Tibial nerve (tissue), 4 donors: ENCODE measurements around the gene KDM4C. TPM values are rescaled to one million over a fixed set of nuclear protein-coding genes. Genes with fewer than 3 reads are reported as not detected.

Experiments
- DNase-seq, 2 donors: peaks; one replicate each; pipeline ENCODE4 v3.0.0-alpha.2; 2019; ENCODE audit warnings: low spot score in 2 of 2
- H3K27ac ChIP-seq, 4 donors: fragments of 200-600 bp; sonication (generic) in 3 of 4; one replicate each; pipeline ENCODE4 v1.5.1; 2017 to 2019; ENCODE audit warnings: mild to moderate bottlenecking in 1 of 4
- H3K27me3 ChIP-seq, 2 donors: fragments of 200-600 bp; sonication (generic) in 1 of 2; one replicate each; pipeline versions ENCODE4 v1.5.1 to v1.6.0; 2017 to 2019
- H3K36me3 ChIP-seq, 3 donors: fragments of 200-600 bp; sonication (generic); one replicate each; pipeline ENCODE4 v1.5.1; 2018 to 2019
- H3K4me1 ChIP-seq, 4 donors: fragments of 200-600 bp; sonication (generic) in 3 of 4; one replicate each; pipeline ENCODE4 v1.5.1; 2017 to 2019
- H3K4me3 ChIP-seq, 4 donors: fragments of 200-600 bp; sonication (generic) in 3 of 4; one replicate each; pipeline ENCODE4 v1.5.1; 2017 to 2019; ENCODE audit warnings: mild to moderate bottlenecking in 1 of 4, moderate library complexity in 1 of 4
- H3K9me3 ChIP-seq, 4 donors: fragments of 200-600 bp; sonication (generic) in 3 of 4; one replicate each; pipeline ENCODE4 v1.5.1; 2017 to 2019
- CTCF ChIP-seq, 5 experiments: fragments of 200-600 bp in 3 of 5; fragments of 450-650 bp in 2 of 5; sonication (generic) in 3 of 5; IDR thresholded peaks; one replicate each; pipeline ENCODE4 v1.5.1; 2016 to 2019; ENCODE audit warnings: antibody characterized with exemption in 5 of 5, mild to moderate bottlenecking in 3 of 5, moderate library complexity in 2 of 5
- EP300 ChIP-seq, 2 donors: sonication (generic); formaldehyde crosslinking; IDR thresholded peaks; one replicate each; pipeline ENCODE4 v1.6.1; 2017; ENCODE audit warnings: antibody characterized with exemption in 2 of 2, mild to moderate bottlenecking in 1 of 2
- POLR2A ChIP-seq, 2 donors: fragments of 450-650 bp; IDR thresholded peaks; one replicate each; pipeline ENCODE4 v1.6.1; 2017; ENCODE audit warnings: antibody characterized with exemption in 2 of 2, mild to moderate bottlenecking in 2 of 2, moderate library complexity in 2 of 2
- WGBS, 2 donors: methylation state at CpG; one replicate each; pipeline ENCODE4 v1.1.5; 2018; 5-methylcytosine and 5-hydroxymethylcytosine counted together
- total RNA-seq, 4 donors: library from RNA; depleted of rRNA; stranded (reverse); fragments of >200 nt; gene quantifications; one replicate each; pipeline ENCODE4 v1.1.0, GENCODE V29; 2016

Gene KDM4C
- total RNA-seq, 4 donors from 2014 or later: 27.8 to 47.7 (median 38.1) TPM

- TF ChIP-seq CTCF (IDR thresholded peaks at IDR 0.05) (no peak), EP300 (IDR thresholded peaks at IDR 0.05) (no peak), POLR2A (IDR thresholded peaks at IDR 0.05) (no peak)
- DNase-seq: no peak
These were observed 138.8 kb downstream of the KDM4C start for GRCh38 chr9:6896562-6896961.

DNA sequence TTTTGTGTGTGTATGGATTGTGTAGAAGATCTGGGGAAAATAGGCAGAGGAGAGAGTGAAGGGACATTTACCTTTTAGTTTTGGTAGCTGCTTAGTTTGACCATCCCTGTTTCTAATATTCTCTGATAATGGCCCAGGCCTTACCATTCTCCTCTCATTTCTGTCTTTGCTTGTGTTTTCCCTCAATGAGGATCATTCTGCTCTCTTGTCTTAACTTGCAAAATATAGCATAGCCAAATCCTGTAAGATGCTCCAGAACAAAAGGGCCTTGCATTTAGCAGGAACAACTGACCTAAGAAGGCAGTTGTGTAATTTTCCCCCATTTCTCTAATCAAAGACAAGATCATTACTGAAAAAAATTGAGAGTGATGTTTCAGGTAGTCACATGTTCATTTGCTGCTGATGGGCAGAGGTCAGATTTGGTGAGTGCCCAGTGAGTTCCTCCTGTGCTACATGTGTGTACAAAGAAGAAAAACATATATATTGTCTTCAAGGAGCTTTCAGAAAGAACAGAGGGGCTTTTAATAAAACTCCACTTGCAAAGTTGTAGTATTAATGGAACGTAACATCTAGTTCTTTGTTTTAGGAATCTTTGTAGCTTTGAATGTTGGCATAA, 139.5 kb downstream of the KDM4C start:
- Histone ChIP-seq H3K27ac (no peak overlapping the region), H3K4me3 (no peak overlapping the region), H3K4me1 (peaks cover 0 to 22% (median 4%) of the 10 kb centered on the region in 4 donors), H3K9me3 (no peaks in the 10 kb centered on the region), H3K36me3 (peaks cover 0 to 25% (median 0%) of the 10 kb centered on the region in 3 donors), H3K27me3 (no peaks in the 10 kb centered on the region)
- TF ChIP-seq EP300 (IDR thresholded peaks at IDR 0.05) (no peak), POLR2A (IDR thresholded peaks at IDR 0.05) (no peak), CTCF (IDR thresholded peaks at IDR 0.05) (no peak)
- DNase-seq: no peak
- 42 to 43% methylated on average over 1 of the region's 1 CpG for WGBS, 2 donors

More at GRCh38 chr9:6896562-6896961, 138.8 kb downstream of the KDM4C start:
- no peaks in the 10 kb centered on the region for H3K9me3 ChIP-seq
- 93 to 95% methylated on average over 2 of the region's 2 CpGs for WGBS, 2 donors
- H3K4me3 ChIP-seq: no peak overlapping the region
- H3K27ac ChIP-seq: no peak overlapping the region
- H3K36me3 ChIP-seq: peaks cover 0 to 25% (median 0%) of the 10 kb centered on the region in 3 donors
- no peaks in the 10 kb centered on the region for H3K27me3 ChIP-seq
- H3K4me1 ChIP-seq: peaks cover 0 to 20% (median 4%) of the 10 kb centered on the region in 4 donors

GRCh38 chr9:6897898-6898302, 140.1 kb downstream of the KDM4C start:
- H3K27me3 ChIP-seq: no peaks in the 10 kb centered on the region
- H3K36me3 ChIP-seq: peaks cover 0 to 24% (median 0%) of the 10 kb centered on the region in 3 donors
- peaks cover 0 to 28% (median 4%) of the 10 kb centered on the region in 4 donors for H3K4me1 ChIP-seq
- TF ChIP-seq EP300 (IDR thresholded peaks at IDR 0.05) (no peak), POLR2A (IDR thresholded peaks at IDR 0.05) (no peak), CTCF (IDR thresholded peaks at IDR 0.05) (no peak)
- H3K27ac ChIP-seq: peak overlapping the region in 1 of 4 donors; percentile 7
- H3K4me3 ChIP-seq: no peak overlapping the region
- no peaks in the 10 kb centered on the region for H3K9me3 ChIP-seq
- WGBS, 2 donors: 37 to 50% methylated on average over 7 of the region's 7 CpGs
- no peak for DNase-seq

DNA sequence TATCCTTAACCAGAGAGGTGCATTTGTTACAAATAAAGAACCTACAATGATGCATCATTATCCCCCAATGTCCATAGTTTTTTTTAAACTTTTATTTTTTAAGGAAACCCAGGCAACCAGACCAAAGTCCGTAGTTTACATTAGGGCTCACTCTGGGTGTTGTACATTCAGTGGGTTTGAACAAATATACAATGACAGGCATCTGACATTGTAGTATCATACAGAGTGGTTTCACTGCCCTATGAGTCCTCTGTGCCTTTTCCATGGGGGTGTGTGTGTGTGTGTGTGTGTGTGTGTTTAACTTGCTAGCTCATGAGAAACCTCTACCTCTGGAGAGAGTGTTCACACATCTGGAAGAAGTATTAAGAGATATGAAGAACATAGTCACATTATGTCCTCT, 141.5 kb downstream of the KDM4C start:
- no peak for TF ChIP-seq POLR2A (IDR thresholded peaks at IDR 0.05)
- no peak for TF ChIP-seq EP300 (IDR thresholded peaks at IDR 0.05)
- TF ChIP-seq CTCF (IDR thresholded peaks at IDR 0.05): no peak

GRCh38 chr9:6900440-6900883, 142.7 kb downstream of the KDM4C start:
- no peak for TF ChIP-seq CTCF (IDR thresholded peaks at IDR 0.05)
- no peak for TF ChIP-seq EP300 (IDR thresholded peaks at IDR 0.05)
- TF ChIP-seq POLR2A (IDR thresholded peaks at IDR 0.05): no peak
- Histone ChIP-seq H3K36me3 (peaks cover 0 to 5% (median 0%) of the 10 kb centered on the region in 3 donors), H3K4me1 (peaks cover 0 to 31% (median 4%) of the 10 kb centered on the region in 4 donors), H3K27ac (no peak overlapping the region), H3K4me3 (no peak overlapping the region), H3K27me3 (no peaks in the 10 kb centered on the region), H3K9me3 (no peaks in the 10 kb centered on the region)
- 96 to 97% methylated on average over 7 of the region's 7 CpGs for WGBS, 2 donors
- no peak for DNase-seq

More for the DNA sequence above, 141.5 kb downstream of the KDM4C start:
- no peaks in the 10 kb centered on the region for H3K9me3 ChIP-seq
- no peak for DNase-seq
- H3K27ac ChIP-seq: no peak overlapping the region
- H3K4me1 ChIP-seq: peaks cover 0 to 31% (median 4%) of the 10 kb centered on the region in 4 donors
- no peak overlapping the region for H3K4me3 ChIP-seq
- H3K27me3 ChIP-seq: no peaks in the 10 kb centered on the region
- WGBS, 2 donors: 0 to 50% methylated on average over 1 of the region's 1 CpG
- peaks cover 0 to 10% (median 0%) of the 10 kb centered on the region in 3 donors for H3K36me3 ChIP-seq
